ENCODE results near the gene AP1B1. TPM values are rescaled to one million over a fixed set of nuclear protein-coding genes. Genes with fewer than 3 reads are reported as not detected.

The AP1B1 gene
- total RNA-seq, 1 experiment from 2014 or later = 68.1 TPM

DNA sequence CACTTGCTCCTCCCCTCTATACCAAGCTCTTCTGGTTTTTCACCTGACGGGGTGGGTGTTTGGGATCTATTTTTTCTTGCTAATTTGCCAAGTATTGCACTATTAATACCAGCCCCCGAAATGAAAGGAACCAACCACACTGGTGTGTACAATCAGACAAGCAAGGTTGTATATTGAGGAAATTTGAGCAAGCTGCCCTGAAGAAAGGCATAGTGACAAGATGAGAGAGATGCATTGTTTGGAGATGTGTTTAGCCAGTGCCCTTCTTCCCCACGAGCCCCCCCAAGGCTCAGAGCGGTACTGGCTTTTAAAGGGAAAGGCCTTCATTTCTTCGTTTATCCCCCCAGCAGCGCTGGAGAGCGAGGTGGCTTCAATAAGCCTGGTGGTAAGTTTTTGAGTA, 97.2 kb downstream of the AP1B1 start:
- intact Hi-C loops (cut with micrococcal nuclease; ENCODE audit: unreplicated experiment) = no loop called here
- ChIA-PET CTCF (no interaction called here), POLR2A (ENCODE audit: low non-redundant PET) (no interaction called here)
- no peak overlapping the region for H3K4me3 ChIP-seq (ENCODE audit: low read depth, low read length, poor library complexity, severe bottlenecking)
- no peak overlapping the region for H3K27ac ChIP-seq (ENCODE audit: low read depth, low read length, poor library complexity, severe bottlenecking)
- H3K27me3 ChIP-seq (replicated peaks; ENCODE audit: insufficient read depth, low read depth, low read length, poor library complexity) = no peaks in the 10 kb centered on the region
- H3K9me3 ChIP-seq (ENCODE audit: low read depth, low read length, poor library complexity, severe bottlenecking) = no peaks in the 10 kb centered on the region
- DNase-seq (ENCODE audit: low spot score) = no peak
- H3K4me1 ChIP-seq (ENCODE audit: insufficient read depth, low read length, poor library complexity, severe bottlenecking) = no peaks in the 10 kb centered on the region
- TF ChIP-seq, protein P1, sequence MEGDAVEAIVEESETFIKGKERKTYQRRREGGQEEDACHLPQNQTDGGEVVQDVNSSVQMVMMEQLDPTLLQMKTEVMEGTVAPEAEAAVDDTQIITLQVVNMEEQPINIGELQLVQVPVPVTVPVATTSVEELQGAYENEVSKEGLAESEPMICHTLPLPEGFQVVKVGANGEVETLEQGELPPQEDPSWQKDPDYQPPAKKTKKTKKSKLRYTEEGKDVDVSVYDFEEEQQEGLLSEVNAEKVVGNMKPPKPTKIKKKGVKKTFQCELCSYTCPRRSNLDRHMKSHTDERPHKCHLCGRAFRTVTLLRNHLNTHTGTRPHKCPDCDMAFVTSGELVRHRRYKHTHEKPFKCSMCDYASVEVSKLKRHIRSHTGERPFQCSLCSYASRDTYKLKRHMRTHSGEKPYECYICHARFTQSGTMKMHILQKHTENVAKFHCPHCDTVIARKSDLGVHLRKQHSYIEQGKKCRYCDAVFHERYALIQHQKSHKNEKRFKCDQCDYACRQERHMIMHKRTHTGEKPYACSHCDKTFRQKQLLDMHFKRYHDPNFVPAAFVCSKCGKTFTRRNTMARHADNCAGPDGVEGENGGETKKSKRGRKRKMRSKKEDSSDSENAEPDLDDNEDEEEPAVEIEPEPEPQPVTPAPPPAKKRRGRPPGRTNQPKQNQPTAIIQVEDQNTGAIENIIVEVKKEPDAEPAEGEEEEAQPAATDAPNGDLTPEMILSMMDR (conservative IDR thresholded peaks at IDR 0.05; ENCODE audit: low read depth, low read length) = no peak
- TF ChIP-seq EZH2 (IDR thresholded peaks at IDR 0.05; ENCODE audit: borderline replicate concordance, low read depth, low read length, poor library complexity, severe bottlenecking) = no peak
- BruUV-seq (replicated peaks) = no TSS peak
- H3K36me3 ChIP-seq (ENCODE audit: insufficient read depth, low read length, poor library complexity, severe bottlenecking) = peaks cover 93% of the 10 kb centered on the region

DNA sequence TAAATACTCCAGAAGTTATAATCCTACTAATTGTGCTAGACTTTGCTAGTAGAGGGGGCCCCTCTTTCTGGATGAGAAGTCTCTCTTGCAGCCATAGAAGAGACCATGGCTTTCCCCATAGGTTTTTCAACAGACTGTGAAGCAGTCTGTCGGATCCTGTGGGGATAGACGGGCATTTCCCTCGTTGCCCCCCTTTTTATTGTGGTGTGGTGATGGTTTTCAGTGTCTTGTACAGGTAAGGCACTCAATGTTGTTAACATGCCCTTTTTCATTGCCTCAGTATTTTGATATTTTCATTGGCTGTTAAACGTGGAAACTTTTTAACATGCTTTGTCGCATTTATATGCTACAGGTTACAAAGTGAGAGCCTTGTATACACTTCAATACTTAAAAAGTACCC, 98.3 kb downstream of the AP1B1 start:
- Histone ChIP-seq H3K9me3 (ENCODE audit: low read depth, low read length, poor library complexity, severe bottlenecking) (no peaks in the 10 kb centered on the region), H3K27me3 (replicated peaks; ENCODE audit: insufficient read depth, low read depth, low read length, poor library complexity) (no peaks in the 10 kb centered on the region), H3K4me3 (ENCODE audit: low read depth, low read length, poor library complexity, severe bottlenecking) (no peak overlapping the region), H3K36me3 (ENCODE audit: insufficient read depth, low read length, poor library complexity, severe bottlenecking) (peaks cover 93% of the 10 kb centered on the region), H3K27ac (ENCODE audit: low read depth, low read length, poor library complexity, severe bottlenecking) (no peak overlapping the region), H3K4me1 (ENCODE audit: insufficient read depth, low read length, poor library complexity, severe bottlenecking) (no peaks in the 10 kb centered on the region)
- DNase-seq (ENCODE audit: low spot score) = no peak
- BruUV-seq (replicated peaks) = no TSS peak
- intact Hi-C loops (cut with micrococcal nuclease; ENCODE audit: unreplicated experiment) = no loop called here
- TF ChIP-seq EZH2 (IDR thresholded peaks at IDR 0.05; ENCODE audit: borderline replicate concordance, low read depth, low read length, poor library complexity, severe bottlenecking) = no peak
- TF ChIP-seq, protein P1 (conservative IDR thresholded peaks at IDR 0.05; ENCODE audit: low read depth, low read length) = no peak
- ChIA-PET CTCF (no interaction called here), POLR2A (ENCODE audit: low non-redundant PET) (no interaction called here)

DNA sequence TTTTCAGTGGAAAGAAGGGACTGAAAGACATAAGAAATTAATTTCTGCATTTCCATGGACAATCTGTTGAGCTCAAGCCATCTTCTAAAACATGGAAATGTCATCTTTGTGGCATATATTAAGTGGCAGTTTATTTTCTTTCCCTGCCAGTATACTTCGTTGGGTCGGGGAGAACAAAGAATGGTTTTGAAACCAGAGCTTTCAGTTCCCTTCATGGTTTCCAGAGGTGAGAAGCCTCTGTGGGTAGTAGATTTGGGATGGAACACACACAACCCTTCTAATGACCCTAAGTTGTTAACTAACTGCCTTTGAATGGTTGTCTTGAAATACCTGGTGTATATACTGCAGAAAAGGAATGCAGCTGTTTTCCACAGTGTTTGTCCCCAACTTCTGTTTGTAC, 99.5 kb downstream of the AP1B1 start:
- no peaks in the 10 kb centered on the region for H3K9me3 ChIP-seq (ENCODE audit: low read depth, low read length, poor library complexity, severe bottlenecking)
- H3K27me3 ChIP-seq (replicated peaks; ENCODE audit: insufficient read depth, low read depth, low read length, poor library complexity) = no peaks in the 10 kb centered on the region
- TF ChIP-seq, protein P1 (conservative IDR thresholded peaks at IDR 0.05; ENCODE audit: low read depth, low read length) = no peak
- no peak for TF ChIP-seq EZH2 (IDR thresholded peaks at IDR 0.05; ENCODE audit: borderline replicate concordance, low read depth, low read length, poor library complexity, severe bottlenecking)
- no peak overlapping the region for H3K27ac ChIP-seq (ENCODE audit: low read depth, low read length, poor library complexity, severe bottlenecking)
- BruUV-seq (replicated peaks) = no TSS peak
- no peak for DNase-seq (ENCODE audit: low spot score)
- H3K36me3 ChIP-seq (ENCODE audit: insufficient read depth, low read length, poor library complexity, severe bottlenecking) = peaks cover 99% of the 10 kb centered on the region
- H3K4me1 ChIP-seq (ENCODE audit: insufficient read depth, low read length, poor library complexity, severe bottlenecking) = no peaks in the 10 kb centered on the region
- CTCF ChIA-PET = no interaction called here
- intact Hi-C loops (cut with micrococcal nuclease; ENCODE audit: unreplicated experiment) = no loop called here
- POLR2A ChIA-PET (ENCODE audit: low non-redundant PET) = no interaction called here
- H3K4me3 ChIP-seq (ENCODE audit: low read depth, low read length, poor library complexity, severe bottlenecking) = no peak overlapping the region
